Measurements from ENCODE around the gene ALOXE3.

DNA sequence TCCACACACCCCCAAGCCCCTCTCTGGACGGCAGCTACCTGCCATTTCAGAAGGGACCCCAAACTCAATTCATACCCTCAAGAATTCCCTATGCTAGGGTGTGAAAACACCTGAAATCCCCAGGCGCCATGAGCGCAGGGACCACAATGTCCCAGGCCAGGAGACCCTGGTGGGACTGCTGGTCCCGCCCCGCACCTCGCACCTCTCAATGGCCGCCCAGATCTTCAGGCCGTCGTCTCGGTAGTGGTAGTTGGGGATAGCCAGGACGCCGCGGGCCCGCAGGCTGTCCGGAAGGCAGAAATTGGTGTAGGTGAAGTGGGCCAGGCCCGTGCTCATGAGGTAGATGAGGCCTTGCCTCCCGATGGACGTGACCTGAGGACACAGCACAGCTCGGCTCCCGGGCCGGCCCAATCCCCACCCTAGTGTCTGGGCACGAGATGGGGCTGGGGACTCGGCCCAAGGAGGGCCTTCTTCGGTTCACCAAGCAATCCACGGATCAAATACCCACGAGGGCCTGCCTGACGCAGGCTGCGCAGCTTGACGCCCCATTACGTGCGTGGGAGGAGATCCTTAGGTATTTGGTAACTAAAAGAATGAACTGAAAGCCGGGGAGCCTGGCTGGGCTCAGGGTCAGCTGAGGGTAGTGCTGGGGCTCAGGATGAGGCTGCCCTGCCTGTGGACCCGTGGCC lies 9.2 kb downstream of the ALOXE3 start:
- TF ChIP-seq, protein P1, sequence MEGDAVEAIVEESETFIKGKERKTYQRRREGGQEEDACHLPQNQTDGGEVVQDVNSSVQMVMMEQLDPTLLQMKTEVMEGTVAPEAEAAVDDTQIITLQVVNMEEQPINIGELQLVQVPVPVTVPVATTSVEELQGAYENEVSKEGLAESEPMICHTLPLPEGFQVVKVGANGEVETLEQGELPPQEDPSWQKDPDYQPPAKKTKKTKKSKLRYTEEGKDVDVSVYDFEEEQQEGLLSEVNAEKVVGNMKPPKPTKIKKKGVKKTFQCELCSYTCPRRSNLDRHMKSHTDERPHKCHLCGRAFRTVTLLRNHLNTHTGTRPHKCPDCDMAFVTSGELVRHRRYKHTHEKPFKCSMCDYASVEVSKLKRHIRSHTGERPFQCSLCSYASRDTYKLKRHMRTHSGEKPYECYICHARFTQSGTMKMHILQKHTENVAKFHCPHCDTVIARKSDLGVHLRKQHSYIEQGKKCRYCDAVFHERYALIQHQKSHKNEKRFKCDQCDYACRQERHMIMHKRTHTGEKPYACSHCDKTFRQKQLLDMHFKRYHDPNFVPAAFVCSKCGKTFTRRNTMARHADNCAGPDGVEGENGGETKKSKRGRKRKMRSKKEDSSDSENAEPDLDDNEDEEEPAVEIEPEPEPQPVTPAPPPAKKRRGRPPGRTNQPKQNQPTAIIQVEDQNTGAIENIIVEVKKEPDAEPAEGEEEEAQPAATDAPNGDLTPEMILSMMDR (IDR thresholded peaks at IDR 0.05): no peak
- TF ChIP-seq EZH2 (IDR thresholded peaks at IDR 0.05): no peak
- TF ChIP-seq EZH2phosphoT487 (IDR thresholded peaks at IDR 0.05): no peak

Measured in neural progenitor cell (in vitro differentiated cells).